ENCODE results near the gene CFAP52. TPM values are rescaled to one million over a fixed set of nuclear protein-coding genes. Genes with fewer than 3 reads are reported as not detected.

Gene CFAP52
- total RNA-seq, 1 experiment from 2014 or later = not detected

Other genes with a start within 250 kb of the CFAP52 start
- 45.2 and 54.8 TPM in 2 replicates for gene STX8, start 822 bp upstream of the CFAP52 start, total RNA-seq (2014; rRNA removed)
- gene USP43, start 68.9 kb downstream of the CFAP52 start, total RNA-seq (2014; rRNA removed) = not detected in 2 replicates
- not detected in 2 replicates for gene DHRS7C, start 214.9 kb downstream of the CFAP52 start, total RNA-seq (2014; rRNA removed)
- not detected in 2 replicates for gene GSG1L2, start 245.4 kb downstream of the CFAP52 start, total RNA-seq (2014; rRNA removed)
- not detected in 2 replicates for gene GLP2R, start 249.3 kb downstream of the CFAP52 start, total RNA-seq (2014; rRNA removed)

Measured in LHCN-M2 (cell line).